ENCODE data around the gene RASA2.
"Not testable (repeated sequence)": the region's sequence is repeated elsewhere in the genome, so short reads cannot be mapped to it uniquely, and the experiment has no call there.

The RASA2 gene

GRCh38 chr3:141489203-141489602 lies 2.4 kb downstream of the RASA2 start:
- in situ Hi-C loops (cut with MboI; ENCODE audit: low sequenced_read_pairs) = no loop called here

GRCh38 chr3:141491081-141491480 lies 4.3 kb downstream of the RASA2 start:
- in situ Hi-C loops (cut with MboI; ENCODE audit: low sequenced_read_pairs) = no loop called here

- in situ Hi-C loops (cut with MboI; ENCODE audit: low sequenced_read_pairs) = no loop called here
Observed at GRCh38 chr3:141491929-141492328, 5.1 kb downstream of the RASA2 start.

DNA sequence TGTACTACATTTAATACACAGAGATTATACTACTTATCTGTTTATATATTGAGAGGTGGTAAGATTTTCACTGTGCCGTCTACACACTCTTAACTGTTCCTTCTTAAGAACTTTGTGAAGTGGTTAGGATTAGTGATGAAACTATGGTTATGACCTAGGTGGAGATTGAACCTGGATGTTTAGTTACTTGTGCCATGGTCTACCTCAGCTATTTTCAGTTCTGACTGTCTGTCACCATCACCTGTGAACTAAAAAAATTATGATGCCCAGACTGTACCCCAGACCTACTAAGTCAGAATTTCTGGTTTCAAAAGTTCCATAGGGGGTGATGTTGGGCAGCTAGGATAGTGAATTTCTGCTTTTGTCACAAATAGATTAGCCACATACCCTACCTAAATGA lies 6.4 kb downstream of the RASA2 start:
- in situ Hi-C loops (cut with MboI; ENCODE audit: low sequenced_read_pairs) = no loop called here

DNA sequence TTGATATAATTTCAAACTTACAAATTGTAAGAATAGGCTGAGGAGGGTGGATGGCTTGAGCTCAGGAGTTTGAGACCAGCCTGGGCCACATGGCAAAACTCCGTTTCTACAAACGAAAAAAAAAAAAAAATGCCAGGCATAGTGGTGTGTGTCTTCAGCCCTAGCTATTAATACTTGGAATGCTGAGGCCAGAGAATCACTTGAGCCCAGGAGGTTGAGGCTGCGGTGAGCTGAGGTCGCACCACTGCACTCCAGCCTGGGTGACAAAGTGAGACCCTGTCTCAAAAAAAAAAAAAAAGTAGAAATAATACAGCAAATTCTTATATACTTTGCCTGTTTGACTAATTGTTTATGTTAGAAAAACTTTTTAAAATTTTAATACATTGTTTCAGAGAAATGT lies 10.8 kb downstream of the RASA2 start:
- in situ Hi-C loops (cut with MboI; ENCODE audit: low sequenced_read_pairs) = not testable (repeated sequence)

- in situ Hi-C loops (cut with MboI; ENCODE audit: low sequenced_read_pairs) = no loop called here
Observed at GRCh38 chr3:141498598-141499223, 11.9 kb downstream of the RASA2 start.

- in situ Hi-C loops (cut with MboI; ENCODE audit: low sequenced_read_pairs) = no loop called here
Observed at GRCh38 chr3:141499284-141499683, 12.5 kb downstream of the RASA2 start.

GRCh38 chr3:141499965-141500364 lies 13.1 kb downstream of the RASA2 start:
- in situ Hi-C loops (cut with MboI; ENCODE audit: low sequenced_read_pairs) = no loop called here

DNA sequence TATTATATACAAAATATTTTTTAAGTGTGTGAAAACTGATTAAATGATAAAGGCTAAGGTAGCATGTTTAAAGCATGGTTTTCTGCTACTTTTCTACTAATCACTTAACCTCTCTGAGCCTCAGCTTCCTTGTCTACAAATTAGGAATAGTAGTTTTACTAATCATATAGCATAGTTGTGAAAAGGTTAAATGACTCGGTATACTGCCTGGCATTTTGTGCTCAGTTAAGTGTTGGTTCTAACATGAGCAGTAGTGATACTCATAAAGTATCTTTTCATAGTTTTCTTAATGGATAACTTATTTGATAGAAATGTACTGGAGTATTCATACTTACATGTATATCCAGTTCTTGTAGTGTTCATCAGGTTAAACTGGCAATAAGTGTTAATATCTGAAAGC lies 13.6 kb downstream of the RASA2 start:
- in situ Hi-C loops (cut with MboI; ENCODE audit: low sequenced_read_pairs) = no loop called here

DNA sequence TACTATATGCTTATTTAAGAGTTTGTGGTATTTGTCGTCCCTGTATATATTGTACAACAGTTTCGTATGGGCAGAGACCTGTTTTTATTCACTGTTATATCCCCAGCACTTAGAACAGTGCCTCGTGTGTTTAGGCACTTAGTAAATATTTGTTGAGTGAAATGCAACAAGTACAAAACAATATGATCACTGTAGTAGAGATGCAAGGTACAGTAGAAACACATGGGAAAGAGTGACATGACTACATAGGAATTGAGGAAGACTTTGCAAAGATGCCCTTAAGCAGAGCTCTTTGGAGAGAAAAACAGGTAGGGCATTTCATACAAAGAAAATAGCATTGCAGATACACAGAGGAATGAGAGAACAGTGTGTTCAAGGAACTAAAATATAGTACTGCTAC lies 18.3 kb downstream of the RASA2 start:
- in situ Hi-C loops (cut with MboI; ENCODE audit: low sequenced_read_pairs) = no loop called here

DNA sequence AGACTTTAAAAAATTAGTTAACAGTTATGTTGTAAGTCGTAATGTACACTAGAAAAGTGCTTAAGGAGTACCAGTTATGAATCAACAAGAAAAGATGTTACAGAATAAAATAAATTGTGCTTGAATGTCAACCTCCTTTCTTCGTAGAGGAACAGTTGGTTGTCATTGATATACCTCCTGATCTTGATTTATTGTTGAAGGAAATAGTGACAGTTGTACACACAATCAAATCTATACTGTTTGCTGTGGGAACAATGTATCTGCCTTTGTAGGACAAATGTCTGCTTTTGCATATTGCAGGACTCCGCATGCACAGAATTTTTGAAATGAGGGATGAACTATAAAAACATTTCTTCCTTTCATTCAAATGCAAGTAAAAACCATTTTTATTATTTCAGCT lies 19.2 kb downstream of the RASA2 start:
- in situ Hi-C loops (cut with MboI; ENCODE audit: low sequenced_read_pairs) = no loop called here

DNA sequence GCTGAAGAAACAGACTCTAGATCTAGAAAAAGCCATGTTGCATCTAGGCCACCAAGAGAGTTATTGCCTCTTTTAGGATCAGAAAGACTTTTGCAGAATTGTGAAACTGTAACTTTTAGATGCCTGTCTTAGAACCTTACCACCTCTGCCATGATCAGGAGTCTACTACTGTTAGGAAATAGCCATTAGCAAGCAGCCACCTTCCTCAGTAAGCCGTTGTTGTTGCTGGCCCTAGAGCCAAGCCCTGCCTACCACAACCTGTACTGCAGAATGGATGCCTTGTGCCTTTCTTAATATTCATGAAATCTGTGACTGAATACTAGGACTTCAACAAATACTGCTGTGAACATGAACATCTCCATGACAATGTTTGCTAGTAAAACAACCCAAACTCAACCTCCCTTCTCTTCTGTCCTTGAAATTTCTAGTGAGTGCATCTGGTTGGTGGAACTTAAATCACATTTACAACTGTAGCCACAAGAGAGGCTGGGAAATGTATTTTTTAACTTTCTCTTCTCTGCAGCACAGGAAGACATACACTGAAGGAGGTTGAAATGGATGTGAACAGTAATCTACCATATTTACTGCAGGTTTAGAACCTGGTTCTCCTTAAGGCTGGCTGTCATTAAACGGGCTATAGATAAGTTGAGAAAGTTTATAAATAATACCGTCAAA lies 20.7 kb downstream of the RASA2 start:
- in situ Hi-C loops (cut with MboI; ENCODE audit: low sequenced_read_pairs) = no loop called here

- in situ Hi-C loops (cut with MboI; ENCODE audit: low sequenced_read_pairs) = no loop called here
Observed at GRCh38 chr3:141508067-141508436, 21.2 kb downstream of the RASA2 start.

- in situ Hi-C loops (cut with MboI; ENCODE audit: low sequenced_read_pairs) = no loop called here
Observed at GRCh38 chr3:141511361-141511760, 24.5 kb downstream of the RASA2 start.

DNA sequence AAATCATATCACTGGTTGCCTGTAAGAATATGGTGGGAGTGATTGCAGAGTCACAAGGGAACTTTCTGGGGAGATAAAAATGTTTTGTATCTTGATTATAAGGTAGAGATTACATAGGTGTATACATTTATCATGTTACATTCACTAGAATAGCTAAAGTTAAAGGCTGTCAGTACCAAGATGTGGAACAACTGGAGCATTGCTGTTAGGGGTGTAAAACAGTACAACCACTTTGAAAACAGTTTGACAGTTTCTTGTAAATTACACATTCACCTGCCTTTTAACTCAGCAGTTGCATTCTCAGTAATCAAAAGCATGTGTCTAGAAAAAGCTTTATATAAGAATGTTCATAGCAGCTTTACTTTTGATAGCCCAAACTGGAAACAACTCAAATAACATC lies 27.6 kb downstream of the RASA2 start:
- in situ Hi-C loops (cut with MboI; ENCODE audit: low sequenced_read_pairs) = no loop called here

GRCh38 chr3:141519587-141519986 lies 32.8 kb downstream of the RASA2 start:
- in situ Hi-C loops (cut with MboI; ENCODE audit: low sequenced_read_pairs) = no loop called here

GRCh38 chr3:141521781-141522180 lies 35.0 kb downstream of the RASA2 start:
- in situ Hi-C loops (cut with MboI; ENCODE audit: low sequenced_read_pairs) = no loop called here

DNA sequence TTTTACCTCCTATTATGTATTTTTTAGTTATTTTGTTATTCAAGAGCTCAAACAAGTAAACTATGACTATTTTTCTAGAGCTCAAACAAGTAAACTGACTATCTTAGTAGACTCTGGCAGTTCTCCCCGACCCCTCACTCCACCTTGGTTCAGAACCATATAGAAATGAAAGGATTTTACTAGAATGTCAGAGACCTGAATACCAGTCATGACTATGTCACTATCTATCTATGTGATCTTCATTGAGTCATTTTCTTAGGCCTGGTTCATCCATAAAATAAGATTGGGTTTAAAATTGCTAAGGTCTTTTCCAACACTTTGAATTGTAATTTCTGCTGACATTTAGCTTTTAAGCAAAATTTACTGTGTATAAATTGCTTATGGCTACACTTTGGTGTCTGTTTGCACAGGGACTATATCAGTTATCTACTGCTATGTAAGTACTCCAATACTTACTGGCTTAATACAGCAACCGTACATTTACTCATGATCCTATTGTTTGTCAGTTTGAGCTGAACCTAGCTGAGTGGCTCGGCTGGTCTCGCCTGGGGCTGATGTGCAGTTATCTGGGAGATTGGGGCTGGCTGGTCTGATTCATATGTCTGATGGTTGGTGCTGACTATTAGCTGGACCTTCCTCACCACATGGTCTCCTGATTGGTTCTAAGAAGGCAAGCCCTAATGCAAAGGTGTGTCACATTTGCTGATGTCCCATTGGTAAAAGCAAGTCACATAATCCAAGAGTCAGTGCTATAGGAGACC lies 37.0 kb downstream of the RASA2 start:
- in situ Hi-C loops (cut with MboI; ENCODE audit: low sequenced_read_pairs) = no loop called here

GRCh38 chr3:141524988-141525387 lies 38.2 kb downstream of the RASA2 start:
- in situ Hi-C loops (cut with MboI; ENCODE audit: low sequenced_read_pairs) = no loop called here

DNA sequence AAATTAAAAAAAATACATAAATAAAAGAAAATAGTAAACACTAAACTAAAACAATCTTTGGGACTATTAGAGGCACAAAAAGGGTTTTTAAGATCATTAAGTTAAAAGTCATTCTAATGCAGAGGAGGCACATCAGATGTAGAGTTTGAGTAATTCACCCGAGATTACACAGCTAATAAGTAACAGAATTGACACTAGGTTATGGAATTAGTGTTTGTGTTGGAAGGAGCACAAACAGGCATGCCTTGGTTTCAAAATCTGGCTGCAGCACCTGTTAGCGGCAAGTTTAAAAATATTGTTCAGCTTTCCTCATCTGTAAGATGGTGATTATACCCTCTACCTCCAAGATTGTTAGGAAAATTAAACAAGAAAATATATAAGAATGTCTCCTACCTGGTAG lies 39.0 kb downstream of the RASA2 start:
- in situ Hi-C loops (cut with MboI; ENCODE audit: low sequenced_read_pairs) = no loop called here

- in situ Hi-C loops (cut with MboI; ENCODE audit: low sequenced_read_pairs) = no loop called here
Observed at GRCh38 chr3:141526709-141527108, 39.9 kb downstream of the RASA2 start.

- in situ Hi-C loops (cut with MboI; ENCODE audit: low sequenced_read_pairs) = no loop called here
Observed at GRCh38 chr3:141528800-141529199, 42.0 kb downstream of the RASA2 start.
